Activated CD8-positive, alpha-beta memory T cell treated with anti-CD3 and anti-CD28 coated beads, Interleukin-2, amount 50 U/mL, for 1 hour (primary cell): ENCODE results near the gene HNRNPM.

Experiments used
- DNase-seq: peaks from one replicate; pipeline ENCODE4 v3.0.0-alpha.2; 2020; ENCODE audit errors: extremely low read depth

HNRNPM gene

GRCh38 chr19:8485561-8486371 lies 41.0 kb downstream of the HNRNPM start:
- no peak for DNase-seq

GRCh38 chr19:8486661-8487136 lies 41.9 kb downstream of the HNRNPM start:
- DNase-seq = no peak

GRCh38 chr19:8487137-8487851 lies 42.5 kb downstream of the HNRNPM start:
- DNase-seq = peak; percentile 43

GRCh38 chr19:8488365-8488764 lies 43.6 kb downstream of the HNRNPM start:
- no peak for DNase-seq

GRCh38 chr19:8489561-8490394 lies 45.0 kb downstream of the HNRNPM start:
- DNase-seq = no peak

GRCh38 chr19:8490395-8490760 lies 45.6 kb downstream of the HNRNPM start:
- no peak for DNase-seq

- DNase-seq = no peak
Measured at GRCh38 chr19:8490873-8491272, 46.1 kb downstream of the HNRNPM start.

- DNase-seq = no peak
Measured at GRCh38 chr19:8491574-8491973, 46.8 kb downstream of the HNRNPM start.

- no peak for DNase-seq
Measured at GRCh38 chr19:8494158-8494557, 49.4 kb downstream of the HNRNPM start.

GRCh38 chr19:8498295-8498694 lies 53.5 kb downstream of the HNRNPM start:
- DNase-seq = no peak

GRCh38 chr19:8499048-8499833 lies 54.5 kb downstream of the HNRNPM start:
- no peak for DNase-seq

GRCh38 chr19:8500158-8500557 lies 55.4 kb downstream of the HNRNPM start:
- DNase-seq = no peak

- DNase-seq = no peak
Measured at GRCh38 chr19:8501516-8501915, 56.7 kb downstream of the HNRNPM start.

GRCh38 chr19:8501981-8502380 lies 57.2 kb downstream of the HNRNPM start:
- no peak for DNase-seq

- DNase-seq = no peak
Measured at GRCh38 chr19:8503510-8503909, 58.7 kb downstream of the HNRNPM start.

GRCh38 chr19:8504171-8504570 lies 59.4 kb downstream of the HNRNPM start:
- no peak for DNase-seq

GRCh38 chr19:8504919-8505318 lies 60.1 kb downstream of the HNRNPM start:
- DNase-seq = no peak

GRCh38 chr19:8505680-8506401 lies 61.1 kb downstream of the HNRNPM start:
- DNase-seq = no peak

- DNase-seq = no peak
Measured at GRCh38 chr19:8506402-8506957, 61.7 kb downstream of the HNRNPM start.

GRCh38 chr19:8510589-8511115 lies 65.9 kb downstream of the HNRNPM start:
- DNase-seq = no peak
